ENCODE measurements around the gene RNF166. TPM values are rescaled to one million over a fixed set of nuclear protein-coding genes. Genes with fewer than 3 reads are reported as not detected.

The RNF166 gene
- total and polyA plus RNA-seq, 11 donors, result 9.3 to 28.5 (median 15.4) TPM

DNA sequence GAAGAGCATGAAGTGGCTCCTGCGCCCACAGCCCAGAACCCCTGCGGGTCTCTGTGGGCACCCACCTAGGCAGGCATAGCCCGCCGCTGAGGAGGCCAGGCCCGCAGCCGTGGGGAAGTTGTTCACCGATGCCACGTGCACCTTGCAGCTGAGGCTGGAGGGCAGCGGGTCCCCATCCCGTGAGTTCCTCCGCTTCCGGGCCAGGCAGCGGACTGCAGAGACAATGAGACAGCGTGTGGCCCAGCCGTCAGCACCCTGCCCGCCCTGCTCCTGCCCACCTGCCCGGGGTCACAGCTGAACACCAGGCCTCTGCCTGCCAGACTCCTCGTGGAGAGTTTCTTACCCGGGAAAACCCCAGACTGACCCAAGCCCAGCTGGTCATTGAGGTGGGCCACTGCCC is 48.8 kb downstream of the RNF166 start:
- DNase-seq (no peak), ATAC-seq (no peak)
- H3K4me3 ChIP-seq, result no peak overlapping the region
- H3K36me3 ChIP-seq, result peaks cover 0 to 46% (median 11%) of the 10 kb centered on the region in 9 donors
- no peaks in the 10 kb centered on the region for H3K9me3 ChIP-seq
- no peak overlapping the region for H3K27ac ChIP-seq
- intact Hi-C loops (cut with DNase I), result no loop called here
- H3K4me1 ChIP-seq, result peaks cover 0 to 11% (median 6%) of the 10 kb centered on the region in 12 donors
- TF ChIP-seq POLR2A (IDR thresholded peaks at IDR 0.05), result no peak
- TF ChIP-seq CTCF (IDR thresholded peaks at IDR 0.05), result no peak
- 80 to 94% (median 93%) methylated on average over 3 to 19 of the region's 19 CpGs for WGBS, 4 donors
- H3K27me3 ChIP-seq, result no peaks in the 10 kb centered on the region

GRCh38 chr16:88656291-88656980 is 49.8 kb downstream of the RNF166 start:
- intact Hi-C loops (cut with DNase I), result no loop called here
- DNase-seq, result no peak

GRCh38 chr16:88655733-88656281 is 50.4 kb downstream of the RNF166 start:
- no peak for DNase-seq
- TF ChIP-seq CTCF (IDR thresholded peaks at IDR 0.05), result no peak
- TF ChIP-seq POLR2A (IDR thresholded peaks at IDR 0.05), result no peak
- intact Hi-C loops (cut with DNase I), result no loop called here
- WGBS, 4 donors, result 88 to 95% (median 93%) methylated on average over 12 to 29 of the region's 29 CpGs
- H3K27ac ChIP-seq, result no peak overlapping the region
- H3K4me1 ChIP-seq, result peaks cover 0 to 16% (median 10%) of the 10 kb centered on the region in 12 donors
- no peak for ATAC-seq
- H3K9me3 ChIP-seq, result no peaks in the 10 kb centered on the region
- H3K36me3 ChIP-seq, result peaks cover 0 to 46% (median 11%) of the 10 kb centered on the region in 9 donors
- H3K4me3 ChIP-seq, result no peak overlapping the region
- H3K27me3 ChIP-seq, result no peaks in the 10 kb centered on the region

More at GRCh38 chr16:88656291-88656980, 49.8 kb downstream of the RNF166 start:
- WGBS, 4 donors, result 86 to 90% (median 88%) methylated on average over 20 to 25 of the region's 25 CpGs
- H3K4me1 ChIP-seq, result peaks cover 0 to 11% (median 4%) of the 10 kb centered on the region in 12 donors
- ATAC-seq, result no peak
- TF ChIP-seq POLR2A (IDR thresholded peaks at IDR 0.05), result no peak
- TF ChIP-seq CTCF (IDR thresholded peaks at IDR 0.05), result no peak
- no peak overlapping the region for H3K4me3 ChIP-seq
- no peaks in the 10 kb centered on the region for H3K9me3 ChIP-seq
- peaks cover 0 to 46% (median 11%) of the 10 kb centered on the region in 9 donors for H3K36me3 ChIP-seq
- H3K27me3 ChIP-seq, result no peaks in the 10 kb centered on the region
- H3K27ac ChIP-seq, result no peak overlapping the region

DNA sequence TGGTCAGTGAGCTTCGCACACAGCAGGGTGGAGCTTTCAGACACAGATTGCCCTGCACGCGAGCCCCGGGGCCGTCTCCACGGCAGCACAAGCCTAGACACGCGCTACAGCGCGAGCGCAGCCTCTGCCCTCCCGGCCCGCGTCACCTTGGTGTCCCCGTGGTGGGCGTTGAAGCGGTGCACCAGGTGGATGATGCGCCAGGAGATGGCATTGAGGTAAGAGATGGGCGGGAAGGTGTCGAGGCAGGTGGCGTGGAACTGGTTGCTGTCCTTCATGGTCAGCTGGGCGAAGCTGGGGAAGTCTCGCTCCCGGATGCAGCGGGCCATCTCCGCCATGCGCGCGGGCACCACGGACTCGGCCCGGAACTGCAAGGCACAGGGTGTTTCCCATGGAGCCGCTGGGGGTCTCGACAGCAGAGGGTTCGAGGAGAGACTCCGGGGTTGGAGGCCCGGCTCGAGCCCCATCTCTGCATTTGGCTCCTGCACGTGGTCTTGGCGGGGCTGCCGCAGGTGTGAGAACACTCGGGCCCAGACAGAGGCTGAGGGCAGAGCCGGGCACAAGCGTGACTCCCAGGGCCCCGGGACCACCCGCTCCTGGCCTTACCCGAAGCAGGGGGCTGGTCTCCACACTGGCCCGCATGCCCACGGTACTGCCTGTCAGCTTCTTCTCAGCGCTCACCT is 51.0 kb downstream of the RNF166 start:
- Histone ChIP-seq H3K36me3 (peaks cover 0 to 46% (median 11%) of the 10 kb centered on the region in 9 donors), H3K9me3 (no peaks in the 10 kb centered on the region), H3K27me3 (no peaks in the 10 kb centered on the region), H3K4me1 (peaks cover 0 to 19% (median 11%) of the 10 kb centered on the region in 12 donors), H3K27ac (no peak overlapping the region), H3K4me3 (no peak overlapping the region)
- ATAC-seq, result no peak
- intact Hi-C loops (cut with DNase I), result no loop called here
- peak in 1 of 5 donors; percentile 62 for DNase-seq
- no peak for TF ChIP-seq CTCF (IDR thresholded peaks at IDR 0.05)
- no peak for TF ChIP-seq POLR2A (IDR thresholded peaks at IDR 0.05)
- WGBS, 4 donors, result 94 to 96% (median 96%) methylated on average over 42 to 50 of the region's 50 CpGs
